NCI-H146 treated with DMSO at 0.1 percent for 48 hours (cell line): ENCODE measurements around the gene SH2D2A.

Experiments
- DNase-seq: peaks from one replicate; lab custom pipeline; 2025; ENCODE audit not compliant: unreplicated experiment; lab: John Stamatoyannopoulos, UW

The SH2D2A gene

DNA sequence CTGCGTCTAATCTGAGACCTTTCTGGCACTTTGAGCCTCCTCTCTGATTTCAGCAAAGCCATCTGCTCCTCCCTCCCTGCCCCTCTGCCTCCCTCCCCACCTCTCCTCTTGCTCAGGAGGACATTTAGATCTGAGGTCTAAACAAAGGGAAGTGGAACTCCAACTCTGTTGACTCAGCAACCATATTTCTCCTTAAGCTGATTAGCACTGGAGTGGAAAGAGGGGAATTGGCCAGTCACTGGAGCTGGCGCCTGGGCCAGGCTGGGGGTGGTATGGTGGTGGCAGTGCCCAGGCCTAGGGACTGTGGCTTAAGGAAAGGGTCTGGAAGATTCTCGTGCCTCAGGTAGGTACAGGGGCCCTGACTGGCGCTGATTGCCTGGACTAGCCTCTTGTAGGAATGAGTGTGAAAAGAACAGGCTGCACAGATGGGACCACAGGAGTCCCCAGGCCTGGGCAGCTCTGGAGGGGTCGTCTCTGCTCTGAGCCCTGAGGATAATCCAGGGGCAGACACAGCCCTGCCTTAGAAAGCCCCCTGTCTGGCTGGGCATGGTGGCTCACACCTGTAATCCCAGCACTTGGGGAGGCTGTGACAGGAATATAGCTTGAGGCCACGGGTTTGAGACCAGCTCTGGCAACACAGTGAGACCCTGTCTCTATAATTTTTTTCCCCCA, 11.9 kb downstream of the SH2D2A start:
- DNase-seq: no peak

DNA sequence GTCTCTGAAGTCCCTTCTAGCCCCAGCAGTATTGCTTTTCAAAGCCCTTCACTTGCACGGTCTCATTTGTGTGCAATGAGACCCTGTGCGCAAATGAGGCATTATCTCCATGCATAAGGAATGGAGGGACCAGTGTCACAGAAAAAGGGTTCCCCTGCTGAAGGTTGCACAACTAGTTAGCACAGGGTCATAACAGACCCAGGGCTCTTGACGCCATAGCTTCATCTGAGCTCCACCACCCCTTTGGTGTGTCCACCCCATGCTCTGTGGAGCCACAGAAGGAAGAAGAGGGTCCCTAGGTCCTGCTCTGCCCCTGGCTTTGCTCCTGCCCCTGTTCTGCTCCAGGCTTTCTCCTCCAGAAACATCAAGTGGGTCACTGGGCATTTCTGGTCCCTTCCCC, 12.6 kb downstream of the SH2D2A start:
- DNase-seq: no peak

DNA sequence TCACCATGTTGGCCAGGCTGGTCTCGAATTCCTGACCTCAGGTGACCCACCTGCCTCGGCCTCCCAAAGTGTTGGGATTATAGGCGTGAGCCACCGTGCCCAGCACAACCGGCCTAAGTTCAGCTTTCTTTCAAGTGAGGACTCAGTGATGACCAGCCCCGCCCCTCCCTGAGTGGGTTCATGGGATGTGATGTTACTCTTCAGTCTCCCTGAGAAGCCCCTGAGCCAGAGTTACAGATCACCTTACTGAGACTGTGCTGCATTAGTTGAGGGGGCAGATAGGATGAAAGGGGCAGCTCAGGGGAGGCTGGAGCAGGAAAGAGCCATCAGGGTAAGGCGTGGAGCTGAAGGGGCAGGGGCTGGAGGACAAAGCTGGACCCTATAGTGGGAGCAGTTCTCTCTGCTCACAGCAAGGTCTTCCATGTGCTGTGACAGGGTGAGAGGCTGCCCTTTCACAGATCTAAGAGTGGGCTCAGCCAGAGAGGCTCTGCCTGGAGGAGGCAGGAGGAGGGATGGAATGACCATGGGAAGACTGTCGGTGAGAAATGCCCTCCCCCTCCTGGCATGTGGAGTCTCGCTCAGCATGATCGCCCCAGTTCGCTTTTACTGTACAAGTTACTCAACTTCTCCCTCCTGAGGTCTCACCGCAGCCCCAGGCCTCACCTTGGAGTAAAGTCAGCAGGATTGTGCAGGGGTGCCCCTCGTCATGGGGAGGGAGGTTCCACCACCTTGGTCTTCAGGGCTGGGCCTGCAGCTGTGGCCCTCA, 13.4 kb downstream of the SH2D2A start:
- no peak for DNase-seq

DNA sequence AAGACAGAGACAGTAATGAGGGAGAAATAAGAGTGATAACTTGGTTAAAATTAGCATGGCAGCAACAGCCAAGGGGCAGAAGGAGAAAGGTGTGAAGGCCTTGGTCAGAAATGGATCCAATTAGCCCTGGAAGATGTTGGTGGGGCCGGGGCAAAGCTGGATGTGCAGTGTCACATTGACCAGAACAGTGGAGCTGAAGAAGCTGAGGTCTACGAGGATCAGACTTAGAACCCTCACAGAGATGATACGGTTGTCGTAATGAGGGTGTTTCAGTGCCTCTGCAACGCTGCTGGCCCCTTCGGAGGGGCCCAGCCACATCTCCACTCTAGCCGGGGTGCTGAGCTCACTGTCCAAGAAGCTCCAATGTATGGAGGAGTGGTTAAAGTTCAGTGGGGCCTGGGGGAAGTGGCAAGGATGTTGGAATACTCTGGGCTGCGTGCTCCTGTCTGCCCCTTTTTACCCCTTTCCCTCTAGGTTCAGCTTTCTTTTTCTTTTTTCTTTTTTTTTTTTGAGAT, 14.2 kb downstream of the SH2D2A start:
- DNase-seq: no peak

DNA sequence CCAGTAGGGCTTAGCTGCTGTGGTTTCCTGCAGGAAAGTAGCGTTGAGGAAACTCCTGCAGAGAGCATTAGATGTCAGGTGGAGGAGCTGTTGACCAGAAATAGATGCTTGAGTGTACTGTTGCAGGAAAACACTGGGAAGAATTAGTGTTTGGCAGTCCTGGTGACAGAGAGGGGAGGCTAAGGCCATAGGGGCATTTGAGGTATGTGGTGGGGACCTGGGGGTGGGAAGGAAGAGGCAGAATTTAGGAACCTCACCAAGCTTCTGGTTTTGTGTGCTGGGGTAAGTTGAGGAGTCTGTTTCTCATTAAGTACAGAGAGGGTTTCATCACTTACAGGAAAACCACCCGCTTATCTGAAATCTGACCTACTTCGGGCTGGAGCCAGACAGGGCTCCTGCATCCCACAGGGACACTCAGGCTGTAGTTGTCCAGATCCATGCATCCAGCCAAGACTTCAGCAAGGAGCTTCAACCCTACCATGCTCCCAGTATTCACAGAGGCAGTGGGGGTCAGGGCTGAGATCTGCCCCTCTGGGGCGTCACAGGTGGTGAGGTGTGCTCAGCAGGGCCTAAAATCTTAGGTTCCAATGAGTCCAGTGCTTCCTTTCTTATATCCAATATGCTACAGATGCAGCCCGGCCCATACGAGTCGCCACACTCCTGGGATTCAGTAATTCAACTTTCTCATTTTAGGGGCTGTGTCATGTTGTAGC, 15.1 kb downstream of the SH2D2A start:
- DNase-seq: no peak

DNA sequence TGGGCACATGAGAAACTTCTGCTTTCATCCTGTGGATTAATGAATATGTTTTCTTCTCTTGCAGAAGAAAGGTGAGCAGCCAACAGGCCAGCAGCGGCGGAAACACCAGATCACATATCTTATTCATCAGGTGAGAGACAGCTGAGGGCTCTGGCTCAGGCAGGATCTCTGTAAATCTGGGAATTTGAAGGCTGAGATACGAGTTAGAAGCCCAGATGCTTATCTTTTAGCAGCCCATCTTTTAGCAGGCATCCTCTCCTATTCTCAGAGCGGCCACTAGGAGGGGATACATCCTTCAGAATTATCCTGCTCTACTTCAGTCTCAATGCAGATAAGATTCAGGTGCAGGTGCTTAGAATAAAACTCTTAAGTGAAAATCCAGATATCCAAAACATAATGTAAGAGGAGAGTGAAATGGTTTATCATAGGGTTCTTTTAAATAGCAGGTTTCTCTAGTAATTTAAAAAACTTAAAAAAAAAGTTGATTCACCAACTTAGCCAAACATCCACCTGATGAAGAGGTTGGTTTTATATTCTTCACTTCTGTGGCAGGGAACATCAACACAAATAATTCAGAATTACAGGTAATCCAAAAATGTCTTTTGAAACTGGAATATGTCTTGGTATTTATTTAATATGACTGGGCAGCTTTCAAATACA, 19.3 kb downstream of the SH2D2A start:
- DNase-seq: no peak

DNA sequence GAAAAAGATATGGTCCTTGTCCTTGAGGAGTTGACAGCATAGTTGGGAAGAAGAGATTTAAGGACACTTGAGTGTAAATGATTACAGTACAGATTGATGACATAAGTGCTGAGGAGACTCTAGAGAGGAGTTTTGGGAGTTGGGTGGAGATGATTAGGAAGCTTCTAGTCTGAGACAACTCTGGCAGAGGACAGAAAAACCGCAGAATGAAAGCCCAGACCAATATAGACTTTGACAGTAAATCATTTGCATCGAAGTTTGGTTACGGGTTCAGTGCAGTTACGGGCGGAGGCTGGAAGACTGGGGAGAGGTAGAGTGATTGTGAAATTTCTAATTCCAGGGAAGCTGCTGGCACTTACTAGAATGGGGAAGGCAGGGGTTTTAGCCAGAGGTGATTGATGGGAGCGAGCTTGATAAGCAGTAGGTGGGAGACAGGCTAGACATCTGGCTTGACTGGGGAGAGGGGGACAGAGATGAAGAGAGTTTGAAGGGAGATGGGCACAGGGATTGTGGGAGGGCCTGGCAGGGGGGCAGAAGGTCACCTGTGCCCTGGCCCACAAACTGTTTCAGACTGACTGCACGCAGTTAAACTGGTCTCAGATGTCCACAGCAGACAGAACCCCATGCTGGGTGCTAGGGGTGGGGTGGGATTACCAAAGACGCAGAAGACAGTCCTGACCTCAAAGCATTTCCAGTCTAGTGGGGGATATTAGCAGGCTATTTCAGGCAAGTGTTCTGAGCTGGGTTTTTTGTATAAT, 20.1 kb downstream of the SH2D2A start:
- no peak for DNase-seq

DNA sequence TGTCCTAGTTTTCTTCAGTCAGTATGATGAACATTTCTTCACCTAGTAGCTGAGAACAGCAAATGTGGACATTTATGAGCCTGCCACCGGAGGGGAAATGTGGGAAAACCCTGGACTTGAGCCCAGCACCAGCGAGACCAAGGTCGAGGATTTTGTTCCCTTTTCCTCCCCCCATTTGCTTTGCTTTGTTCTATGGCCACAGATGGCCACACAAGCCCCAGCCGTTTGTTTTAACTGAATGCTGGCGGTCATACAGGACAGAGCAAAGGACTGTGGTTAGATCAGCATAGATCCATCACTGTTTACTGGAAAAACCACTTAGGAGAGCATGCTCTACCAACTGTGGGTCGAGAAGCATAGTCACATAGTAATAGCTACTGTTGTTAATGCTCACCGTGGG, 20.9 kb downstream of the SH2D2A start:
- no peak for DNase-seq

DNA sequence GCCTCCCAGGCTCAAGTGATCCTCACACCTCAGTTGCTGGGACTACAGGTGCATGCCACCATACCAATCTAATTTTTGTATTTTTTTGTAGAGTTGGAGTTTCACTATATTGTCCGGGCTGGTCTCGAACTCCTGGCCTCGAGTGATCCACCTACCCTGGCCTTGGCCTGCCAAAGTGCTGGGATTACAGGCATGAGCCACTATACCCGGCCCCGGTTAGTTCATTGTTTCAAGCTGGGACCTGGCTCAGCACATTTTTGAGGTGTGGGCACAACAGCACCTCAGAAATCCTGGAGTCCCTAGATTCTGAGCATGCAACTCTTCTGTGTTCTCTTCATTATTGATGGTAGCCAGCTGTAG, 21.3 kb downstream of the SH2D2A start:
- no peak for DNase-seq

DNA sequence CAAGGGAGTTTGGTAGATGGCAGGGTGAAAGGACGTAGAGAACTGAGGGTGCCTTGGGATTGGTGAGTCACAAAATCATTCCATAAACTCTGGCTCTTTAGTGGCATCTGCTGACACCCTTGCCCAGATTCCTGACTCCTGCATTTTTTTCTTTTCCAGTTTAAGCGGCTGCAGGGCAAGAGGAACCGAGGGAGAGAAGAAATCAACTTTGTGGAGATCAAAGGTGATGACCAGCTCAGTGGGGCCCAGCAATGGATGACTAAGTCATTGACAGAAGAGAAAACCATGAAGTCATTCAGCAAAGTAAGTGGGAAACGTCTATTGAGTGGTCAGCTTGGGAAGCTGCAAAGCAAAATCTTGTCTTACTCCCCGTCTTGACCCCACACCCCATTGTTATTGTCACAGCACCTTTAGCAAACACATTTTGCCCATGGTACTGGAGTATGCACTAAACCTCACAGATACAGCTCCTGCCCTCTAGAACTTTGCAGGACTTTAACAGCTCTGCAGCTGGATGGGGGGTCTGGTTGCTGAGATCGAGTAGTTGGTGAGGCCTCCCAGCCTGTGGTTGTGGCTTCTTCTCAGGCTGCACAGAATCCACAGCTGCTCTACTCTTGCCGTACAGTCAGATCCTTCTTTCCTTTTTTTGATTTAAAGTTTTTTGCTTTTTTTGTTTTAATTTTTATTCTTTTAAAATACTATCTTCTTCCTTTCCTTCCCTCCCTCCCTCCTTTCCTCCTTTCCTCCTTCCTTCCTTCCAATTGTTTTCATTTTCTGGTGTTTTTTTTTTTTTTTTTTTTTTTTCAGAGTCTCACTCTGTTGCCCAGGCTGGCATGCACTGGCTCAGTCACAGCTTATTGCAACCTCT, 21.9 kb downstream of the SH2D2A start:
- DNase-seq: no peak

DNA sequence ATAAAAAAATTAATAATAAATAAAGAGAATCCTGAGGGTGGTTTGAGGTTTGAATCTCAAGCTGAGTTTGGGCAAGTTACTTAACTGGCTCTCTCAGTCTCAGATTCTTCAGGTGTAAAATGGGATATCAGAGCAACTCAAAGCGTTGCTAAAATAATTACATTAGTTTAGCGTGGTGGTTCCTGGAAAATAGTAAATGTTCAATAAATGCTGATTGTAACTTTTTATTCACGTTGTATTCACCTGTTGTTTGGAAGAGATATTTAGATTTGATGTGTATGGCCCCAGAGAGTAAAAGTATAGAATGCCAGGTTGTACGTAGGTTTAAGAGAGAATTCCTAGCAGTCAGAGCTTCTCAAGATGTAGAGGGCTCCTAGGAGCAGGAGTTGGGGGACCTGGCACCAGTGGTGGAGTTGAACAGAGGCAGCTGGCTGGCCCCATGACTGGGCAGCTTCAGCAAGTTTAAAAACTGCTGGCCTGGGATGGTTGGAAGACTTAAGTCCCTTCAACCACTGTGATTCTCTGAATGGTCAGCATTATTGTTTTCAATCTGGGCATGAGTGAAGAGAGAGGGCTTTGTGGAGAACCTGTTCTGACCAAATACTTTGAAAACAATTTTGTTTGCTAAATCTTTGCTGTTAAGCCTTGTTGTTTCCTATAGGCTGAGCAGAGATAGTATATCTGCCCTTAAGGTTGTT, 26.9 kb downstream of the SH2D2A start:
- no peak for DNase-seq

DNA sequence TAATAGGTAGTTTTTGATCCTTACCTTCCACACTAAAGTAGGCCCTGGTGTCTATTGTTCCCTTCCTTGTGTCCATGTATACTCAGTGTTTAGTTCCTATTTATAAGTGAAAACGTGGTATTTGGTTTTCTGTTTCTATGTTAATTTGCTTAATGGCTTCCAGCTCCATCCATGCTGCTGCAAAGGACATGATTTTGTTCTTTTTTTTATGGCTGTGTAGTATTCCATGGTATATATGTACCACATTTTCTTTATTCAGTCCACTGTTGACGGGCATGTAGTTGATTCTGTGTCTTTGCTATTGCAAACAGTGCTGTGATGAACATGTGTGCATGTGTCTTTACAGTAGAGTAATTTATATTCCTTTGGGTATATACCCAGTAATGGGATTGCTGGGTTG, 28.5 kb downstream of the SH2D2A start:
- no peak for DNase-seq

DNA sequence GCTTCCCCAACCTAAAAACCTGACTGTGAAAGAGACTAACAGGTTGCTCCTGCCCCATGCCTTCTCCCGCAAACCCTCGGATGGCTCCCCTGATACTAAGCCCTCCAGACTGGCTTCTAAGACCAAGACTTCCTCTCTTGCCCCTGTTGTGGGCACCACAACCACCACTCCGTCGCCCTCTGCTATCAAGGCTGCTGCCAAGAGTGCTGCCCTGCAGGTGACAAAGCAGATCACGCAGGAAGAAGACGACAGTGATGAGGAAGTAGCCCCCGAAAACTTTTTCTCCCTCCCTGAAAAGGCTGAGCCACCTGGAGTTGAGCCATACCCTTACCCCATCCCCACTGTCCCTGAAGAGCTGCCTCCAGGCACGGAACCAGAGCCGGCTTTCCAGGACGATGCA, 30.0 kb downstream of the SH2D2A start:
- DNase-seq: no peak

DNA sequence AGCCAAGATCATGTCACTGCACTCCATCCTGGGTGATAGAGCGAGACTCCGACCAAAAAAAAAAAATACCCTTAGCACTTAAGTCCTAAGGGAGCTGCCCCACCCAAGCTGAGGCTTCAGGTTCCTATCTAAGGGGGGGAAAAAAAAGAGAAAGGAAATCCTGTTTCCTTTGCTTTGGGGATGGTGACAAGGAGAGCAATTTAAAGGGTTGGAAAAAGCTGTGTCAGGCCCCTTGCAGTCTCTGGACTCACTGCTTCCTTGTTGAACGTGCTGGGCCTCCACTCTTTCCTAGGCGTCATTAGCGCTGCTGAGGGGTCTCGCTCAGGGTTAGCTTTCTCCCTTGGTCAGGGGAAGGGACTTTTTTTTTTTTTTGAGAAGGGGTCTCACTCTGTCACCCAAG, 31.2 kb downstream of the SH2D2A start:
- DNase-seq: no peak

DNA sequence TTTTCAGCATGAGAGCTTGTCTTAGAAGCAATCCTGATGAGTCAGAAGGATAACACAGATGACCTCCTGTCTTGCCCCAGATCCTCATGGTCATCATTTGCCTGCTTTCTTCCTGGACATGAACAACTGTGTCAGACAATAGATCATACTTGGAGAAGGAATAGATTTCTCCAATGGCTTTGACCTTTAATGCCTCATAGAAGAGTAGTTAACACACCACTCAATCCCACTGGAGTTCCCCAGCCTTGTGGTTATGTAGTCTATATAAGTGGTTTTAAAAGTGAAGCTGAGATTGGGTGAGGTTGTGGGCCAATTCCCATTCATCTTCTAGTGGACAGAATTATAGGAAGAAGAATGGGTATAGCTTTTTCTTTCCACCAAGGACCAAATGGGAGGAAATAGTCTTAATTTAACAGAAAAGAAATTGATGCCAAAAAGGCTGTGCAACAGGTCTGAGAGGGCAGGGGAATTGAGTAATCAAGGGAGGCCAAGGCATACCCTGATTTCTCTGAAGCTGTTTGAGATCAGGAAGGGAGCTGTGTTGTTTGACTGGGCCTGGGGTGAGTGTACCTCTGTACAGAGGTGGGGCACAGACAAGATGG, 35.0 kb downstream of the SH2D2A start:
- no peak for DNase-seq

DNA sequence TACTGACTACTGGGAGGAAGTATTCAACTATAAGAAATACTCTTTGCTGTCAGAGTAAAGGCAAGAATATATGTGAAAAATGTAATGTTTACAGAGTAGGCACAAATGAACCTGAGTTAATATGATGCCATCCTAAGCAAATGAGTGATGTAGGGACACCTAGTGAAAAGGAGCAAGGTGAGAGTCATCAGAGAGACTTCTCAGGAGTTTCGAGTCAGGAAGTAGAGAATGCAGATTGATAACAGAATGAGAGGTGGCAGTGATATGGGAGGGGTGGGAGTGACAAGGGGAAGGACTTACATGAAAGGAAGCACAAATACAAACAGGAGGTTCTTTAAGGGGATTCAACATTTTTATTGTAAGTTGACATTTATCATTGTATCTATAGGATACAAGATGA, 39.1 kb downstream of the SH2D2A start:
- no peak for DNase-seq

DNA sequence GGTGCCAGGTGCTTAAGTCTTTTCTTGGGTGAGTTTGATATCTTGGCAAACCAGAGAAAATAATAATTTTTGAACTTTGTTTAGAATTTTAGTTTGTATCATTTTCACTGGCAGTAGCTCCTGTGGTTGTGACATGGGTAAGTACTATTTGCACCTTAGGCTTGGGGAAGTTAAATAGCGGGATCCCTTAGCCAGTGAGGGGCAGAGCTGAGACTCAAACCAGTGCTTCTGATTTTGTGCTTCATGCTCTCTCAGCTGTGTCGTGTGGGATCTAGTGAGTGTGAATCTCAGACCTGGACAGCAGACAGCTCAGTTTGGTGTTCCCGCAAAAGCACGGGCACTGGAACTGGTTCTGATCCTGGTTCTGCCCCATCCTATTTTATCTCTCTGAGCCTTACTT, 39.7 kb downstream of the SH2D2A start:
- DNase-seq: no peak

DNA sequence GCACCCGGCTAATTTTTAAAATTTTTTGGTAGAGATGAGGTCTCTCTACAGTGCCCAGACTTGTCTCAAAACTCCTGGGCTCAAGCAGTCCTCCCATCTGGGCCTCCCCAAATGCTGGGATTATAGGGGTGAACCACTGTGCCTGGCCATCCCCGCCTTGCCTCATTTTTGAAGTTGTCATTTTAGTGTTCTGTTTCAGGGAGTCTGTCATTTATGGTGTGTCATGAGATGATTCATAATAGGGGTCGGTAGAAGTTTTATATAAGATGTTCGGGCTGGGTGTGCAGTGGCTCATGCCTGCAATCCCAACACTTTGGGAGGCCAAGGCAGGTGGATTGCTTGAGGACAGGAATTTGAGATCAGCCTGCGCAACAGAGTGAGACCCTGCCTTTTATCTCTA, 40.8 kb downstream of the SH2D2A start:
- DNase-seq: no peak

DNA sequence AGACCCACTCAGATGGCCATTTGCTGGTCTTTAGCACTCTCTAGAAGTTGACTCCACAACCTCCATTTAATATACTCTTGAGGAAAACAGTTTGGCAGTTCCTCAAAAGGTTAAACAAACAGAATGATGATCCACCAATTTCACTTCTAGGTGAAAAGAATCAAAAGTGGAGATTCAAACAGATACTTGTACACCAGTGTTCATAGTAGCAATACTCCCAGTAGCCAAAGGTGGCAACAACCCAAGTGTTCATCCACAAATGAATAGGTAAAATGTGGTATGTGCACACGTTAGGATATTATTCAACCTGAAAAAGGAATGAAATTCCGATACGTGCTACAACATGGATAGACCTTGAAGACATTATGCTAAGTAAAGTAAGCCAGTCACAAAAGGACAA, 43.0 kb downstream of the SH2D2A start:
- no peak for DNase-seq
